ENCODE measurements around the gene FBXO17.

DNA sequence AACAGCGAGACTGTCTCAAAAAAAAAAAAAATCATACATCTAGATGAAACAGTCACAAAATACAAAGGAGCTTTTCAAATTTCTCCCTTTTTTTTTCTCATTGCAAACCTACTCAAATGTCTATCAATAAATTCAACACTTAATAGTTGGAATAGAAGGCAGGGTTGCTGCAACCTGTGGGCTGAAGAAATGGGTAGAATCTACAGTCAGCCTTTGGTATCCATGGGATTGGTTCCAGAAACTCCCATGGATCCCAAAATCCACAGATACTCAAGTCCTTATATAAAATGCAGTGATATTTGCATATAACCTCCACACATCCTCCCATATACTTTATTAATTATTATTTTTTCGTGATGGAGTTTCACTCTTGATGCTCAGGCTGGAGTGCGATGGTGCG lies 42.1 kb upstream of the FBXO17 start:
- TF ChIP-seq, protein P1, sequence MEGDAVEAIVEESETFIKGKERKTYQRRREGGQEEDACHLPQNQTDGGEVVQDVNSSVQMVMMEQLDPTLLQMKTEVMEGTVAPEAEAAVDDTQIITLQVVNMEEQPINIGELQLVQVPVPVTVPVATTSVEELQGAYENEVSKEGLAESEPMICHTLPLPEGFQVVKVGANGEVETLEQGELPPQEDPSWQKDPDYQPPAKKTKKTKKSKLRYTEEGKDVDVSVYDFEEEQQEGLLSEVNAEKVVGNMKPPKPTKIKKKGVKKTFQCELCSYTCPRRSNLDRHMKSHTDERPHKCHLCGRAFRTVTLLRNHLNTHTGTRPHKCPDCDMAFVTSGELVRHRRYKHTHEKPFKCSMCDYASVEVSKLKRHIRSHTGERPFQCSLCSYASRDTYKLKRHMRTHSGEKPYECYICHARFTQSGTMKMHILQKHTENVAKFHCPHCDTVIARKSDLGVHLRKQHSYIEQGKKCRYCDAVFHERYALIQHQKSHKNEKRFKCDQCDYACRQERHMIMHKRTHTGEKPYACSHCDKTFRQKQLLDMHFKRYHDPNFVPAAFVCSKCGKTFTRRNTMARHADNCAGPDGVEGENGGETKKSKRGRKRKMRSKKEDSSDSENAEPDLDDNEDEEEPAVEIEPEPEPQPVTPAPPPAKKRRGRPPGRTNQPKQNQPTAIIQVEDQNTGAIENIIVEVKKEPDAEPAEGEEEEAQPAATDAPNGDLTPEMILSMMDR (IDR thresholded peaks at IDR 0.05), result no peak
- TF ChIP-seq POLR2A (IDR thresholded peaks at IDR 0.05) (no peak), POLR2AphosphoS5 (IDR thresholded peaks at IDR 0.05) (no peak)
